Mesendoderm (in vitro differentiated cells): ENCODE data around the gene SRSF3.

Experiments
- DNase-seq: peaks from one replicate; pipeline ENCODE4 v3.0.0; 2013
- H2AK5ac ChIP-seq: 2 replicates; pipeline ENCODE4 v1.6.1; 2013; ENCODE audit warnings: low read length, inconsistent platforms
- H2BK120ac ChIP-seq: 2 replicates; pipeline ENCODE4 v1.6.1; 2013; ENCODE audit warnings: low read depth, mild to moderate bottlenecking, low read length, moderate library complexity, mixed read lengths
- H2BK15ac ChIP-seq: replicated peaks from 2 replicates; pipeline ENCODE4 v1.6.1; 2013; ENCODE audit warnings: low read depth, mild to moderate bottlenecking, moderate library complexity
- H2BK5ac ChIP-seq: 2 replicates; pipeline ENCODE4 v1.6.1; 2013; ENCODE audit warnings: low read length, inconsistent platforms
- H3K18ac ChIP-seq: 2 replicates; pipeline ENCODE4 v1.6.1; 2013; ENCODE audit warnings: mild to moderate bottlenecking, low read length, mixed read lengths
- H3K23ac ChIP-seq: one replicate; pipeline ENCODE4 v1.6.1; 2013; ENCODE audit warnings: low read length
- H3K27ac ChIP-seq: 2 replicates; pipeline ENCODE4 v1.5.1; 2013; ENCODE audit warnings: low read depth, mild to moderate bottlenecking, inconsistent platforms, low read length, moderate library complexity
- H3K27me3 ChIP-seq: 2 replicates; pipeline ENCODE4 v1.6.1; 2013; ENCODE audit warnings: low read length, control low read depth, mild to moderate bottlenecking, inconsistent platforms; ENCODE audit not compliant: insufficient read depth, poor library complexity
- H3K36me3 ChIP-seq: 2 replicates; pipeline ENCODE4 v1.6.1; 2013; ENCODE audit warnings: low read length, inconsistent platforms; ENCODE audit not compliant: control insufficient read depth, insufficient read depth
- H3K4ac ChIP-seq: one replicate; pipeline ENCODE4 v1.6.1; 2013; ENCODE audit warnings: low read depth, mild to moderate bottlenecking, low read length, moderate library complexity
- H3K4me1 ChIP-seq: 2 replicates; pipeline ENCODE4 v1.6.1; 2013; ENCODE audit warnings: low read depth, low read length, inconsistent platforms; ENCODE audit not compliant: control insufficient read depth
- H3K4me2 ChIP-seq: 2 replicates; pipeline ENCODE4 v1.6.1; 2013; ENCODE audit warnings: low read length
- H3K4me3 ChIP-seq: 2 replicates; pipeline ENCODE4 v1.5.1; 2013; ENCODE audit warnings: mild to moderate bottlenecking, low read length
- H3K56ac ChIP-seq: one replicate; pipeline ENCODE4 v1.6.1; 2013; ENCODE audit warnings: low read length
- H3K79me1 ChIP-seq: 2 replicates; pipeline ENCODE4 v1.6.1; 2013; ENCODE audit warnings: low read length, inconsistent platforms
- H3K79me2 ChIP-seq: 2 replicates; pipeline ENCODE4 v1.6.1; 2013; ENCODE audit warnings: mild to moderate bottlenecking, low read length; ENCODE audit not compliant: control insufficient read depth, insufficient read depth
- H3K9ac ChIP-seq: 2 replicates; pipeline ENCODE4 v1.6.1; 2013; ENCODE audit warnings: low read length, inconsistent platforms
- H4K5ac ChIP-seq: one replicate; pipeline ENCODE4 v1.6.1; 2013; ENCODE audit warnings: low read length
- H4K8ac ChIP-seq: one replicate; pipeline ENCODE4 v1.6.1; 2013; ENCODE audit warnings: low read depth, mild to moderate bottlenecking, control low read depth, low read length, moderate library complexity
- WGBS: extraction: QIAGEN DNeasy Blood & Tissue Kit; methylation state at CpG from one replicate; pipeline ENCODE4 v1.1.7; 2013; ENCODE audit warnings: low lambda C conversion rate, missing lambda C conversion rate; ENCODE audit not compliant: insufficient coverage; ENCODE audit errors: extremely low coverage; 5-methylcytosine and 5-hydroxymethylcytosine counted together

The SRSF3 gene

GRCh38 chr6:36621371-36621855 lies 27.3 kb downstream of the SRSF3 start:
- no peaks in the 10 kb centered on the region for H3K27me3 ChIP-seq
- H2BK5ac ChIP-seq: no peak overlapping the region
- H3K56ac ChIP-seq: no peak overlapping the region
- H3K18ac ChIP-seq: no peak overlapping the region
- no peak overlapping the region for H2AK5ac ChIP-seq
- no peak overlapping the region for H3K4me3 ChIP-seq
- H3K36me3 ChIP-seq: no peaks in the 10 kb centered on the region
- no peak overlapping the region for H3K23ac ChIP-seq
- no peak overlapping the region for H2BK15ac ChIP-seq
- no peak overlapping the region for H3K4ac ChIP-seq
- no peaks in the 10 kb centered on the region for H3K79me2 ChIP-seq
- no peaks in the 10 kb centered on the region for H3K79me1 ChIP-seq
- no peak overlapping the region for H3K9ac ChIP-seq
- no peak overlapping the region for H3K4me2 ChIP-seq
- no peak overlapping the region for H4K8ac ChIP-seq
- H3K27ac ChIP-seq: no peak overlapping the region
- no peaks in the 10 kb centered on the region for H3K4me1 ChIP-seq
- H4K5ac ChIP-seq: no peak overlapping the region
- no peak for DNase-seq
- no peak overlapping the region for H2BK120ac ChIP-seq
- WGBS: no CpG with 5 or more reads among the region's 7 CpGs

GRCh38 chr6:36622901-36623546 lies 28.9 kb downstream of the SRSF3 start:
- Histone ChIP-seq H3K4me3 (no peak overlapping the region), H3K56ac (peak overlapping the region; percentile 37), H2BK120ac (no peak overlapping the region), H3K9ac (no peak overlapping the region), H3K27me3 (no peaks in the 10 kb centered on the region), H2BK5ac (no peak overlapping the region), H4K5ac (no peak overlapping the region), H3K4me2 (no peak overlapping the region), H4K8ac (no peak overlapping the region), H3K18ac (no peak overlapping the region), H3K27ac (no peak overlapping the region), H2BK15ac (no peak overlapping the region), H3K4ac (no peak overlapping the region), H3K79me1 (no peaks in the 10 kb centered on the region), H3K36me3 (no peaks in the 10 kb centered on the region), H3K4me1 (no peaks in the 10 kb centered on the region), H3K23ac (no peak overlapping the region), H2AK5ac (no peak overlapping the region), H3K79me2 (no peaks in the 10 kb centered on the region)
- no CpG with 5 or more reads among the region's 4 CpGs for WGBS
- no peak for DNase-seq

GRCh38 chr6:36623547-36624459 lies 29.6 kb downstream of the SRSF3 start:
- H3K36me3 ChIP-seq: no peaks in the 10 kb centered on the region
- no peak overlapping the region for H3K18ac ChIP-seq
- no peak overlapping the region for H2BK120ac ChIP-seq
- no peaks in the 10 kb centered on the region for H3K79me2 ChIP-seq
- H3K56ac ChIP-seq: no peak overlapping the region
- H3K27me3 ChIP-seq: no peaks in the 10 kb centered on the region
- H4K8ac ChIP-seq: no peak overlapping the region
- H3K27ac ChIP-seq: no peak overlapping the region
- H3K79me1 ChIP-seq: no peaks in the 10 kb centered on the region
- no peak overlapping the region for H4K5ac ChIP-seq
- DNase-seq: peak; percentile 80
- no peak overlapping the region for H2AK5ac ChIP-seq
- H3K9ac ChIP-seq: no peak overlapping the region
- no peak overlapping the region for H3K4me2 ChIP-seq
- no peak overlapping the region for H3K4me3 ChIP-seq
- H3K23ac ChIP-seq: no peak overlapping the region
- H3K4ac ChIP-seq: no peak overlapping the region
- no peak overlapping the region for H2BK15ac ChIP-seq
- no peaks in the 10 kb centered on the region for H3K4me1 ChIP-seq
- no peak overlapping the region for H2BK5ac ChIP-seq
- no CpG with 5 or more reads among the region's 18 CpGs for WGBS

GRCh38 chr6:36624461-36625157 lies 30.4 kb downstream of the SRSF3 start:
- H3K27ac ChIP-seq: no peak overlapping the region
- no peak for DNase-seq
- H4K5ac ChIP-seq: no peak overlapping the region
- no peaks in the 10 kb centered on the region for H3K79me1 ChIP-seq
- H3K4me2 ChIP-seq: no peak overlapping the region
- H2BK5ac ChIP-seq: no peak overlapping the region
- no peaks in the 10 kb centered on the region for H3K27me3 ChIP-seq
- H2AK5ac ChIP-seq: no peak overlapping the region
- no peak overlapping the region for H3K18ac ChIP-seq
- no peak overlapping the region for H3K9ac ChIP-seq
- H3K23ac ChIP-seq: no peak overlapping the region
- H2BK15ac ChIP-seq: no peak overlapping the region
- H3K4me1 ChIP-seq: no peaks in the 10 kb centered on the region
- H3K4ac ChIP-seq: no peak overlapping the region
- no CpG with 5 or more reads among the region's 11 CpGs for WGBS
- no peak overlapping the region for H3K4me3 ChIP-seq
- no peak overlapping the region for H4K8ac ChIP-seq
- H3K36me3 ChIP-seq: no peaks in the 10 kb centered on the region
- no peak overlapping the region for H2BK120ac ChIP-seq
- no peaks in the 10 kb centered on the region for H3K79me2 ChIP-seq
- H3K56ac ChIP-seq: no peak overlapping the region

GRCh38 chr6:36625158-36625919 lies 31.2 kb downstream of the SRSF3 start:
- H3K4ac ChIP-seq: no peak overlapping the region
- no peaks in the 10 kb centered on the region for H3K27me3 ChIP-seq
- no peak overlapping the region for H3K27ac ChIP-seq
- H3K4me2 ChIP-seq: no peak overlapping the region
- H3K79me1 ChIP-seq: no peaks in the 10 kb centered on the region
- DNase-seq: no peak
- WGBS: no CpG with 5 or more reads among the region's 5 CpGs
- H2BK120ac ChIP-seq: no peak overlapping the region
- H3K56ac ChIP-seq: no peak overlapping the region
- no peak overlapping the region for H3K4me3 ChIP-seq
- no peaks in the 10 kb centered on the region for H3K79me2 ChIP-seq
- no peak overlapping the region for H2BK5ac ChIP-seq
- no peak overlapping the region for H4K8ac ChIP-seq
- H2BK15ac ChIP-seq: no peak overlapping the region
- no peaks in the 10 kb centered on the region for H3K4me1 ChIP-seq
- no peak overlapping the region for H3K9ac ChIP-seq
- no peak overlapping the region for H2AK5ac ChIP-seq
- no peak overlapping the region for H4K5ac ChIP-seq
- H3K23ac ChIP-seq: no peak overlapping the region
- no peak overlapping the region for H3K18ac ChIP-seq
- no peaks in the 10 kb centered on the region for H3K36me3 ChIP-seq
